ENCODE results near the gene GULP1. TPM values are rescaled to one million over a fixed set of nuclear protein-coding genes. Genes with fewer than 3 reads are reported as not detected.
A peak's percentile ranks its signal among the peaks of the same experiment; 100 is the strongest.

The GULP1 gene
- total RNA-seq, 1 experiment from 2014 or later, result 75.1 TPM

DNA sequence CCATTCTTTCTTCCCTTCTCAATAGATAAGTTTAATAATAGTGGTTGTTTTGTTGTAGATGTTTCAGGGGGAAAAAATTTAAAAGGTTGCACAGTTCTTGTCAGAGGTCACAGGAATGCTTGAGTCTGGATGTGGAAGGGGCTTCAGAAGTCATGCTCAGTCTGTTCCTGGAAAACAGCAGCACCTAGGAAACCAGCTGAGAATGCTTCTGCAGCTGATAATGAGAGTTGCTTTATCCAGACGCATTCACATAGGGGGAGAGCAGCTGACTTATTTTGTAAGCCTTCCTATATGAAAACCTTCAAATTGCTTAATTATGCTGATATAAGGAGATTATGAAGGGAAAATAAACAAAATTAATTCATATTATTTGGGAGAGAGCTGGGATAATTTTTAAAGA is 235.5 kb downstream of the GULP1 start:
- H3K27me3 Mint-ChIP-seq (ENCODE audit: low read depth), result no peaks in the 10 kb centered on the region
- ChIA-PET POLR2A (no interaction called here), CTCF (no interaction called here)
- DNase-seq (ENCODE audit: low spot score) (no peak), ATAC-seq (no peak)
- no peak overlapping the region for H3K4me3 Mint-ChIP-seq
- no peaks in the 10 kb centered on the region; the same call in 1 of the 2 replicates for H3K4me1 Mint-ChIP-seq
- H3K9me3 Mint-ChIP-seq, result peaks cover 10% of the 10 kb centered on the region
- peaks cover 22% of the 10 kb centered on the region for H3K36me3 Mint-ChIP-seq
- H3K27ac Mint-ChIP-seq, result peak overlapping the region; percentile 52
- TF ChIP-seq, protein P1, sequence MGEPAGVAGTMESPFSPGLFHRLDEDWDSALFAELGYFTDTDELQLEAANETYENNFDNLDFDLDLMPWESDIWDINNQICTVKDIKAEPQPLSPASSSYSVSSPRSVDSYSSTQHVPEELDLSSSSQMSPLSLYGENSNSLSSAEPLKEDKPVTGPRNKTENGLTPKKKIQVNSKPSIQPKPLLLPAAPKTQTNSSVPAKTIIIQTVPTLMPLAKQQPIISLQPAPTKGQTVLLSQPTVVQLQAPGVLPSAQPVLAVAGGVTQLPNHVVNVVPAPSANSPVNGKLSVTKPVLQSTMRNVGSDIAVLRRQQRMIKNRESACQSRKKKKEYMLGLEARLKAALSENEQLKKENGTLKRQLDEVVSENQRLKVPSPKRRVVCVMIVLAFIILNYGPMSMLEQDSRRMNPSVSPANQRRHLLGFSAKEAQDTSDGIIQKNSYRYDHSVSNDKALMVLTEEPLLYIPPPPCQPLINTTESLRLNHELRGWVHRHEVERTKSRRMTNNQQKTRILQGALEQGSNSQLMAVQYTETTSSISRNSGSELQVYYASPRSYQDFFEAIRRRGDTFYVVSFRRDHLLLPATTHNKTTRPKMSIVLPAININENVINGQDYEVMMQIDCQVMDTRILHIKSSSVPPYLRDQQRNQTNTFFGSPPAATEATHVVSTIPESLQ (CRISPR knock-in tag; IDR thresholded peaks at IDR 0.05), result no peak
- TF ChIP-seq, protein P2, sequence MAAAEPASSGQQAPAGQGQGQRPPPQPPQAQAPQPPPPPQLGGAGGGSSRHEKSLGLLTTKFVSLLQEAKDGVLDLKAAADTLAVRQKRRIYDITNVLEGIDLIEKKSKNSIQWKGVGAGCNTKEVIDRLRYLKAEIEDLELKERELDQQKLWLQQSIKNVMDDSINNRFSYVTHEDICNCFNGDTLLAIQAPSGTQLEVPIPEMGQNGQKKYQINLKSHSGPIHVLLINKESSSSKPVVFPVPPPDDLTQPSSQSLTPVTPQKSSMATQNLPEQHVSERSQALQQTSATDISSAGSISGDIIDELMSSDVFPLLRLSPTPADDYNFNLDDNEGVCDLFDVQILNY (CRISPR knock-in tag; IDR thresholded peaks at IDR 0.05), result no peak
- TF ChIP-seq JAZF1 (CRISPR knock-in tag; IDR thresholded peaks at IDR 0.05) (no peak), ZNF317 (CRISPR knock-in tag; IDR thresholded peaks at IDR 0.05; ENCODE audit: borderline replicate concordance, low read depth) (no peak), MXD4 (CRISPR knock-in tag; IDR thresholded peaks at IDR 0.05; ENCODE audit: borderline replicate concordance) (no peak), SMAD3 (CRISPR knock-in tag; IDR thresholded peaks at IDR 0.05; ENCODE audit: borderline replicate concordance) (no peak), SP1 (CRISPR knock-in tag; conservative IDR thresholded peaks at IDR 0.05) (no peak), ATF1 (CRISPR knock-in tag; IDR thresholded peaks at IDR 0.05) (no peak), CBFB (CRISPR knock-in tag; IDR thresholded peaks at IDR 0.05; ENCODE audit: low read depth) (no peak), ZNF416 (CRISPR knock-in tag; IDR thresholded peaks at IDR 0.05) (no peak), FOXJ3 (CRISPR knock-in tag; IDR thresholded peaks at IDR 0.05; ENCODE audit: borderline replicate concordance) (no peak), KAT7 (CRISPR knock-in tag; IDR thresholded peaks at IDR 0.05; ENCODE audit: borderline replicate concordance) (no peak)

DNA sequence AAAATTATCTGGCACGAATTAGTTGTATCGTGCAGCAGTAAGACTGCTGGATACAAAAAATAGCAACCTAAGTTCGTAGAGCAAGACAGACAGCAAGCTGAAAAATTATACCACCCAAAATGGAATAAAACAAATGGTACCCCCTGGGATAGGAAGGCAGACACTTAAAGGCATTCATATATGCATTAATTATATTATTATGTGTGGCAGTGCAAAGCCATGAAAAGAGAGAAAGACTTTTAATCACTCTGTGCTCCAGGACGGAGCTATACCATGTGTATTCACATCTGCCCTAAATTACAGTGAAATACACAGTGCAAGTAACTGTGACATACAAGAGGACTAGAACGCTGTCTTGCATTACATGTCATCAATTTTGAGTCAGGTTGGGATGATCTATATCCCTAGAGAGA is 235.9 kb downstream of the GULP1 start:
- Mint-ChIP-seq H3K27ac (no peak overlapping the region), H3K27me3 (ENCODE audit: low read depth) (no peaks in the 10 kb centered on the region), H3K36me3 (peaks cover 25% of the 10 kb centered on the region), H3K4me1 (no peaks in the 10 kb centered on the region; the same call in 1 of the 2 replicates), H3K9me3 (peaks cover 10% of the 10 kb centered on the region), H3K4me3 (no peak overlapping the region)
- DNase-seq (ENCODE audit: low spot score) (no peak), ATAC-seq (no peak)
- TF ChIP-seq GRHL2 (CRISPR knock-in tag; IDR thresholded peaks at IDR 0.05; ENCODE audit: insufficient replicate concordance, severe bottlenecking) (no peak), TP53 (CRISPR knock-in tag; IDR thresholded peaks at IDR 0.05) (no peak), ZNF232 (CRISPR knock-in tag; IDR thresholded peaks at IDR 0.05) (no peak), CREB1 (CRISPR knock-in tag; IDR thresholded peaks at IDR 0.05) (no peak), CREM (CRISPR knock-in tag; IDR thresholded peaks at IDR 0.05) (no peak), JUN (CRISPR knock-in tag; IDR thresholded peaks at IDR 0.05) (no peak), MXD4 (CRISPR knock-in tag; IDR thresholded peaks at IDR 0.05; ENCODE audit: borderline replicate concordance) (no peak), MYBL2 (CRISPR knock-in tag; IDR thresholded peaks at IDR 0.05) (no peak), NR2C2 (CRISPR knock-in tag; IDR thresholded peaks at IDR 0.05) (no peak)
- TF ChIP-seq, protein P3, sequence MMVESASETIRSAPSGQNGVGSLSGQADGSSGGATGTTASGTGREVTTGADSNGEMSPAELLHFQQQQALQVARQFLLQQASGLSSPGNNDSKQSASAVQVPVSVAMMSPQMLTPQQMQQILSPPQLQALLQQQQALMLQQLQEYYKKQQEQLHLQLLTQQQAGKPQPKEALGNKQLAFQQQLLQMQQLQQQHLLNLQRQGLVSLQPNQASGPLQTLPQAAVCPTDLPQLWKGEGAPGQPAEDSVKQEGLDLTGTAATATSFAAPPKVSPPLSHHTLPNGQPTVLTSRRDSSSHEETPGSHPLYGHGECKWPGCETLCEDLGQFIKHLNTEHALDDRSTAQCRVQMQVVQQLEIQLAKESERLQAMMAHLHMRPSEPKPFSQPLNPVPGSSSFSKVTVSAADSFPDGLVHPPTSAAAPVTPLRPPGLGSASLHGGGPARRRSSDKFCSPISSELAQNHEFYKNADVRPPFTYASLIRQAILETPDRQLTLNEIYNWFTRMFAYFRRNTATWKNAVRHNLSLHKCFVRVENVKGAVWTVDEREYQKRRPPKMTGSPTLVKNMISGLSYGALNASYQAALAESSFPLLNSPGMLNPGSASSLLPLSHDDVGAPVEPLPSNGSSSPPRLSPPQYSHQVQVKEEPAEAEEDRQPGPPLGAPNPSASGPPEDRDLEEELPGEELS (CRISPR knock-in tag; IDR thresholded peaks at IDR 0.05), result no peak
- TF ChIP-seq, protein P4, sequence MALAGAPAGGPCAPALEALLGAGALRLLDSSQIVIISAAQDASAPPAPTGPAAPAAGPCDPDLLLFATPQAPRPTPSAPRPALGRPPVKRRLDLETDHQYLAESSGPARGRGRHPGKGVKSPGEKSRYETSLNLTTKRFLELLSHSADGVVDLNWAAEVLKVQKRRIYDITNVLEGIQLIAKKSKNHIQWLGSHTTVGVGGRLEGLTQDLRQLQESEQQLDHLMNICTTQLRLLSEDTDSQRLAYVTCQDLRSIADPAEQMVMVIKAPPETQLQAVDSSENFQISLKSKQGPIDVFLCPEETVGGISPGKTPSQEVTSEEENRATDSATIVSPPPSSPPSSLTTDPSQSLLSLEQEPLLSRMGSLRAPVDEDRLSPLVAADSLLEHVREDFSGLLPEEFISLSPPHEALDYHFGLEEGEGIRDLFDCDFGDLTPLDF (CRISPR knock-in tag; IDR thresholded peaks at IDR 0.05), result no peak
- TF ChIP-seq, protein P5, sequence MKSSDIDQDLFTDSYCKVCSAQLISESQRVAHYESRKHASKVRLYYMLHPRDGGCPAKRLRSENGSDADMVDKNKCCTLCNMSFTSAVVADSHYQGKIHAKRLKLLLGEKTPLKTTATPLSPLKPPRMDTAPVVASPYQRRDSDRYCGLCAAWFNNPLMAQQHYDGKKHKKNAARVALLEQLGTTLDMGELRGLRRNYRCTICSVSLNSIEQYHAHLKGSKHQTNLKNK (CRISPR knock-in tag; IDR thresholded peaks at IDR 0.05), result no peak
- TF ChIP-seq, protein P6, sequence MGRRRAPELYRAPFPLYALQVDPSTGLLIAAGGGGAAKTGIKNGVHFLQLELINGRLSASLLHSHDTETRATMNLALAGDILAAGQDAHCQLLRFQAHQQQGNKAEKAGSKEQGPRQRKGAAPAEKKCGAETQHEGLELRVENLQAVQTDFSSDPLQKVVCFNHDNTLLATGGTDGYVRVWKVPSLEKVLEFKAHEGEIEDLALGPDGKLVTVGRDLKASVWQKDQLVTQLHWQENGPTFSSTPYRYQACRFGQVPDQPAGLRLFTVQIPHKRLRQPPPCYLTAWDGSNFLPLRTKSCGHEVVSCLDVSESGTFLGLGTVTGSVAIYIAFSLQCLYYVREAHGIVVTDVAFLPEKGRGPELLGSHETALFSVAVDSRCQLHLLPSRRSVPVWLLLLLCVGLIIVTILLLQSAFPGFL (CRISPR knock-in tag; IDR thresholded peaks at IDR 0.05; ENCODE audit: borderline replicate concordance), result no peak
- CTCF ChIA-PET, result no interaction called here
- POLR2A ChIA-PET, result no interaction called here

All from WTC11 (cell line).